ENCODE results near the gene SNCAIP.

DNA sequence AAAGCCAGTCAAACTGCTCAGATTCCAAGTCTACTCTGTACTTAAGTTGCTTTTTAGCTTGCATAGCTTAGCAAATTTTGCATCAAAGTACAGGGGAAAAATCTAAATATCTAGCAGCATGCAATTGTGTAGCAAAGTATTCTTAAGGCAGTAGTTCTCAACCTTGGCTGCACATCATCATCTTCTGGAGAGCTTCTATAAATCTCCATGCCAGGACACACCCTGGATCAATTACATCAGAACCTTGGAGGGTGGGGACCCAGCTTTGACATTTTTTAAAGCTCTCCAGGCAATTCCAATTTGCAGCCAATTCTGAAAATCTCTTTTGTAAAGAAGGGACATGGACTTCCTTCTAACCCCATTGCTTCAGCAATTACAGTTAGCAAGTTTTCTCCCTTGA, 187.5 kb downstream of the SNCAIP start:
- TF ChIP-seq, protein P1, sequence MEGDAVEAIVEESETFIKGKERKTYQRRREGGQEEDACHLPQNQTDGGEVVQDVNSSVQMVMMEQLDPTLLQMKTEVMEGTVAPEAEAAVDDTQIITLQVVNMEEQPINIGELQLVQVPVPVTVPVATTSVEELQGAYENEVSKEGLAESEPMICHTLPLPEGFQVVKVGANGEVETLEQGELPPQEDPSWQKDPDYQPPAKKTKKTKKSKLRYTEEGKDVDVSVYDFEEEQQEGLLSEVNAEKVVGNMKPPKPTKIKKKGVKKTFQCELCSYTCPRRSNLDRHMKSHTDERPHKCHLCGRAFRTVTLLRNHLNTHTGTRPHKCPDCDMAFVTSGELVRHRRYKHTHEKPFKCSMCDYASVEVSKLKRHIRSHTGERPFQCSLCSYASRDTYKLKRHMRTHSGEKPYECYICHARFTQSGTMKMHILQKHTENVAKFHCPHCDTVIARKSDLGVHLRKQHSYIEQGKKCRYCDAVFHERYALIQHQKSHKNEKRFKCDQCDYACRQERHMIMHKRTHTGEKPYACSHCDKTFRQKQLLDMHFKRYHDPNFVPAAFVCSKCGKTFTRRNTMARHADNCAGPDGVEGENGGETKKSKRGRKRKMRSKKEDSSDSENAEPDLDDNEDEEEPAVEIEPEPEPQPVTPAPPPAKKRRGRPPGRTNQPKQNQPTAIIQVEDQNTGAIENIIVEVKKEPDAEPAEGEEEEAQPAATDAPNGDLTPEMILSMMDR (IDR thresholded peaks at IDR 0.05) = no peak
- TF ChIP-seq POLR2A (IDR thresholded peaks at IDR 0.05) = no peak
